Measurements from ENCODE around the gene PKMYT1.

DNA sequence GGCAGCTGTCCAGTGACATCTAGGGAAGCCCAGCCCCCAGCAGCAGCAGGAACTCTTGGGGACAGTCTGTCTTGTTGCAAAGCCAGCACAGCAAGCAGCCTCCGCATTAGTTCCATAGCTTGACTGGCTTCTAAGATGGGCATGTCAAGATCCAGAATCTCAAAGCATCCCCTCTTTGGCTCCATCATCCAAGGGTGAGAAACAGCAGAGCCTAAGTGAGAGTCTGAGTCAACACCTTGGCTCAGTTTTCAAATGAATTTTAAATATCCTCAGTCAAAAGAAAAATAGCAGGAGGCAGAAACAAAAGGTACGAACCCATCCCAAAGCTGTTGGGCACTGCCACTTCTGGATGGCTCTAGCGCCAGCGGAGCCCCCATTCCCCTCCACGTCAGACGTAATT is 34.7 kb upstream of the PKMYT1 start:
- TF ChIP-seq POLR2A (IDR thresholded peaks at IDR 0.05; ENCODE audit: low read depth, low read length), result no peak
- no peak for TF ChIP-seq POLR2AphosphoS5 (IDR thresholded peaks at IDR 0.05; ENCODE audit: low read depth, low read length)
- no peak for TF ChIP-seq SPI1 (IDR thresholded peaks at IDR 0.05; ENCODE audit: low read depth, low read length)
- no peak for TF ChIP-seq TAF1 (IDR thresholded peaks at IDR 0.05; ENCODE audit: low read depth, low read length)
- TF ChIP-seq POU2F2 (IDR thresholded peaks at IDR 0.05; ENCODE audit: low read depth, low read length), result no peak
- no peak for TF ChIP-seq PAX5 (IDR thresholded peaks at IDR 0.05; ENCODE audit: insufficient read depth, low read length, severe bottlenecking)

Measured in GM12891 (cell line).